HG02973 (cell line): ENCODE data around the gene F2.
"Not testable (repeated sequence)": the region's sequence is repeated elsewhere in the genome, so short reads cannot be mapped to it uniquely, and the experiment has no call there.

Source experiments
- ATAC-seq: cut with Tn5 transposase; IDR thresholded peaks from one replicate; pipeline ENCODE4 v1.9.1; 2021; ENCODE audit warnings: moderate library complexity; ENCODE audit not compliant: unreplicated experiment

F2 gene

DNA sequence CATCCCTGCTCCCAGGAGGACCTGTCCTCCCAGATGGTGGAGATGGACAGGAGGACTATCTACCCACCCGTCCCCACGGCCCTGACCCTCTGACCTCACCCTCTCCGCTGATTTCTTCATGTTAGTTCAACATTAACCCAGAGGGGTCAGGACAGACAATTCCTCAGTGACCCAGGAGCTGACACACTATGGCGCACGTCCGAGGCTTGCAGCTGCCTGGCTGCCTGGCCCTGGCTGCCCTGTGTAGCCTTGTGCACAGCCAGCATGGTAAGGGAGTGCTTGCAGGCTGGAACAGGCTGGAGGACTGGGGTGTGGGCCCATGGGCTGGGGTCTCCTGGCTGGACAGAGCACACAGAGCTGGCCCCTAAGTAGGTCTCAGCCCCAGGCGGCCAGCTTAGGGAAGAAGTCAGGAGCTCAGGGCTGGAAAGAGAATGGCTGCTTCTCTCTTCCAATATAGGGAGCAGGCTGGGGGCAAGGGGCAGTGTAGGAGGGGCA, at the start of gene F2:
TSS of gene F2 (plus strand) at position 166 of the 495 bp plus-strand sequence. CDS start at position 189, 23 bp downstream.
- no peak for ATAC-seq

- ATAC-seq, result no peak
Measured at GRCh38 chr11:46669711-46670139, 49.3 kb upstream of the F2 start.

GRCh38 chr11:46670521-46670920, 48.5 kb upstream of the F2 start:
- not testable (repeated sequence) for ATAC-seq

DNA sequence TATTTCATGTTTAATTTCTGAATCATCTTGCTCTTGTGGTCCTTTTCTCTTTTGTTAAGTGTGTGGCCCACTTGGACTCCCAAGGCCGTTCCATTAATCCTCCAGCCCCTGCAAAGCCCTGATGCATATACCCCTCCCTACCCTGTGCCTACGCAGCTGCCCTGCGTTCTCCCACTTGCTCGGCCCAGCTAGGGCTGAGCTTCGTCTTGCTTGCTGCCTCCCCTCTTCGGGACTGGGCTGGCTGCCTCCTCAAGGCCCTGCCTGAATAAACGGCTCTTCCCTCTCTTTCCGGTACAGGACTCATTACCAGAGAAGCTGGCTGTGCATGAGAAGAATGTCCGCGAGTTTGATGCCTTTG, 47.1 kb upstream of the F2 start:
- ATAC-seq, result no peak

DNA sequence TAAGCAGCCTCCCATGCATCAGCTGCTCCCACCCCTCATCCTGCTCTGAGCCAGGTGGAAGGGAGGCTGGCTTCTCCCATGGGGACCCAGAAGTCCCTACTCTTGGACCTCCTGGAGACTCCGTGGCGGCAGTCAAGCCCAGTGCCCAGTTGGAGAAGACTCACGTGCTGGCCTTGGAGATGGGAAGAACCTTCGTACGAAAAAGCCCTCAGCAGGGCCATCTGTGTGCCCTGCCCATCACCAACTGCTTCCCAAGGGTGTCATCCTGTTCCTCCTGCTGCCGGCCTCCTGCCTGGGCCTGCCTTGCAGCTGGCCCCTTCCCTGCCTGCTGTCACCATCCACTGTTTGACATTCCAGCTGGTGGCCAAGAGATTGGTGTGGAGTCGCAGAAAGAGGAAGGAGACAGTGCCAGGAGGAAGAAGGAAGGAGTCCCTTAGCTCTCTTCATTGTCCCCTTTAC, 46.6 kb upstream of the F2 start:
- ATAC-seq, result no peak

- ATAC-seq, result no peak
Measured at GRCh38 chr11:46673713-46674462, 45.1 kb upstream of the F2 start.

- ATAC-seq, result no peak
Measured at GRCh38 chr11:46674463-46675287, 44.3 kb upstream of the F2 start.

GRCh38 chr11:46675288-46675851, 43.6 kb upstream of the F2 start:
- no peak for ATAC-seq

DNA sequence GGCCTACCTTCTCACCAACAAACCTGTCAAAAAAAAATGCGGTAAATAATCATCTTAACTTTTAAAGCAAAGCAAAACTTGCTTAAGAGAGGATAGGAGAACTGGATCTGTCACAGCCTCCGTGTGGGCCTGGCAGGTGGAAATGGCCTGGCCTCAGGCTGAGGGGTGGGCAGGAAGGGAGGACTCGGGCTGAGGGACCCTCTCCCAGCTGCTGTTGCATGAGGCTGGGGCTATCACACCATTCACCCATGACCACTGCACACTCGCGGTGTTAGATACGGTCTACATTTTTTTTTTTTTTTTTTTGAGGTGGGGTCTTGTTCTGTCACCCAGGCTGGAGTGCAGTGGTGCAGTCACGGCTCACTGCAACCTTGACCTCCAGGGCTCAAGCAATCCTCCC, 43.1 kb upstream of the F2 start:
- no peak for ATAC-seq

DNA sequence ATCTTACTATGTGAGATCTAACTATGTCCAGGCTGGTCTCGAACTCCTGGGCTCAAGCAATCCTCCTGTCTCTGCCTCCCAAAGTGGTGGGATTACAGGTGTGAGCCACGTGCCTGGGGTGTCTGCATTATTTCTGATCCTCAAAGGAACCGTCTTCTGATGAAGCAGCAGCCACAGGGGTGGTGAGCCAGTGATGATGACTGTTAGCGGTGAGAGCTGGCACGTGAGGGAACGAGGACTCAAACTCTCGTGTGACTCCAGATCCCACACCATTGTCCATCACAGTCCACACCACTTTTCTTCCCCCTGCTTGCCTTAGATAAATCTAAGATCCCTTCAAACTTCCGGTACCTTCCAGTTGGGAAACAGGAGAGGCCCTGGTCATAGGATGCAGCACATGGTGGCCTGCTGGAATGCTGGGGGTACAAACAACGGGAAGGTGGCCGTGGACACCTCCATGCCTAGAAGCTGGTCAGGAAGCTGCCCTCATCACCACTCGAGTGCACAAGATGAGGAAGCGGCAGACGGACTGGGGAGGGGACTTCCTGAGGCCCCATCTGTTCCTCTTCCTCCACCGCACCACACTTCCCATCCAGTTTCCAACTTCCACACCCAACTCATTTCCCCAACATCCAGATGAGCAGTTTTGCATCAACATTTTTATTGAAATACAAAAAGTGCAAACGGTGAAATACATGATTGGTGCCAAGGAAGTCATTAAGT, 42.4 kb upstream of the F2 start:
- no peak for ATAC-seq

DNA sequence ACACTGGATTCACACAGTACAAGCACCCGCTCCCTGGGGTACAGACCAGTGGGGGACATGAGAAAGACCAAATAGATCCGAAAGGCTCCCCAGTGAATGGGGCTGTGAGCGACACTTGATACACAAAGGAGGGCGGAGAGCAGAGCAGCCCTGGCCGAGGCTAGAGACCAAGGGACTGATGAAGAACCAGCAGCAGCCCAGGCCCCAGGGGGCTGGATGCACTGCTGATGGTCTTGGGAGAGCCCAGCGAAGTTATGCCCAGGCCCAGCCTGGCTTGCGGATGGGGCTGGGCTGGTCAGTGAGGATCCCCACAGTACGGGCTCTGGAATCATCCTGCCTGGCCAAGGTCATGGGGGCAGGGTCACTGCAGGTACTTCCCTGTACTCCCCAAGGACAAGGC, 41.8 kb upstream of the F2 start:
- ATAC-seq, result no peak

GRCh38 chr11:46677991-46678740, 40.8 kb upstream of the F2 start:
- no peak for ATAC-seq

- ATAC-seq, result no peak
Measured at GRCh38 chr11:46678741-46679130, 40.3 kb upstream of the F2 start.

DNA sequence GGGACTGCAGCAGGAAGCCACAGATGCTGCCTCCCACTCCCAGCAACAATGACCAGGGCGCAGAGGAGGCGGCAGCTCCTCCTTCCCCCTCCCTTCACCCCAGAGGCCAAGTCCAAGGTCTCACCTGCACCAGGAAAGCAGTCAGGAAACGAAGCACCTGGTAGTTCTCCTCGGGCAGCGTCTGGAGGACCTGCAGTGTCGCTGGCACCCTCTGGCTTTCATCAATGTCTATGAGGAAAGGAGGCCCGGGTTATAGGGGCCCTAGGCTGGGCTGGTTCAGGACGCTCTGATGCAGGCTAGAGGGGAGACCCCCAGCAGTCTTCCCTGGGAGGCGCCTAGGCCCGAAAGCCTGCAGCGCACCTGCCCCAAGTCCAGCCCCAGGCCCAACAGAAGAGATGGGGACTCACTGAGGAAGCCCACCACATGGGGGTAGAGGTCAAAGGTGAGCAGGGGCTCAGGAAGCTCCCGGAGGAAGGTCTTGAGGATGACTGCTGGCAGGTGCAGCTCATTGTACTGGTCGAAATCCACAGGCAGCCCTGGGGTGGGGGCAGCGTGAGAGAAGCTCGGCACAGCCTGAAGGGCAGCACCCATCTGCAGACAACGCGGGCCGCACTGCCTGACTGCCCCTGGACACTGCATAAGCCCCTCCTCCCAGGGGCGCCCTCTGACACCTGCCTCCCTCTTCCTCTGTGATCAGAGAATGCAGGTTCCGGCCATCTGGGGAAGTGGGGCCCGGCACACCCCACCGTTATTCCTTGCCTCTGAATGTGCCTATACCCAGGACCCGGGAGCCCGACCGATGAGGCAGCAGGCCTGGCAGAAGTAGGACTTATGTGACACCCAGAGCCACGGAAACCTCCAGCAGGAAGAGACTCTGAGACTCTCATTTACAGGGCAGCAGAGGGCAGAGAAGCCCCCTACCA, 39.5 kb upstream of the F2 start:
- ATAC-seq, result no peak

GRCh38 chr11:46680164-46680760, 38.8 kb upstream of the F2 start:
- ATAC-seq, result no peak

DNA sequence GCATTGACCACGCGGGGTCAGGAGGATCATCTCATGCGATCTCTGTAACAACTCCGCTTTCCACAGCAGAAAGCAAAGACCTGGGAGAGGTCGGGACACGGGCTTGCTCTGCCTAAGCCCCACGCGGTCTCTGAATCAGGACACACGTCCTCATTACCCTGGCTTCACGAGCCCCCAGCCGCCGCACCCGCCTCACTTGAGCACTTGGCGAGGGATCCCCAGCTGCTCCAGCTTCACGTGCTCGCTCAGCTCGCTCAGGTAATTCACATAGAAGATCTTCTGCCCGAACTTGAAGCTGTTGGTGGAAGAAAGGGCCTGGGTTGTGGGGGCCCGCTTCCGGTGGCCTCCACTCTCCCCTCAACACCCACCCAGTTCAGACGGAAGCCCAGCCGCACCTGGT, 38.2 kb upstream of the F2 start:
- no peak for ATAC-seq

DNA sequence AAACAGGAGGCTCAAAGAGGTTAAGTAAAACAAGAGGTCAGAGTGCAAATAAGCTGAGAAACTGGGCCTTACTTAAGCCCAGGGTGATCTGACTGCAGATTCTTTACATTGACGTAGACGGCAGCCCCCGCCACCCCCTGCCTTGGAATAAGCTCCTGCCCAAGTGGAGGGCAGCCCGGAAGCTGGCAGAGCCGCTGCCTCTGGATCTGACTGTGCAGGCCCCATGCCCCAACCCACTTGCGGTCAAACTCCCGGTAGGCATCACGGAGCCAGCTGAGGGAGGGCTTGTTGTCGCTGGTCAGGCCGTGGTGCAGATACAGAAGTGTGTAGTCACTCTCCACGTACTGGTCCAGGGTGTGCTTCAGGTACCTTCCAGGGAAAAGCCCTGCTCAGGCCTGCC, 37.2 kb upstream of the F2 start:
- ATAC-seq, result no peak

- no peak for ATAC-seq
Measured at GRCh38 chr11:46682773-46683752, 36.0 kb upstream of the F2 start.
